ENCODE data around the gene APOL3. TPM values are rescaled to one million over a fixed set of nuclear protein-coding genes. Genes with fewer than 3 reads are reported as not detected.

Gene APOL3
- total RNA-seq, 1 experiment from 2014 or later, result not detected

GRCh38 chr22:36164621-36165020 is 4.1 kb upstream of the APOL3 start:
- Histone ChIP-seq H2BK15ac (ENCODE audit: low read depth, low read length) (no peak overlapping the region), H3K18ac (ENCODE audit: insufficient read length, low read depth, low read length) (no peak overlapping the region), H2AK5ac (ENCODE audit: insufficient read length, low read length) (no peak overlapping the region), H3K4ac (ENCODE audit: low read depth, low read length) (no peak overlapping the region), H4K8ac (replicated peaks; ENCODE audit: insufficient read length, low read depth, low read length) (no peak overlapping the region), H3K23ac (ENCODE audit: insufficient read length, low read depth, low read length) (no peak overlapping the region), H3K79me2 (ENCODE audit: insufficient read depth, low read length) (no peaks in the 10 kb centered on the region), H3K4me2 (ENCODE audit: insufficient read depth, insufficient read length, low read length) (no peak overlapping the region), H2AFZ (ENCODE audit: low read length) (no peak overlapping the region), H3K9ac (ENCODE audit: extremely low read depth, insufficient read length, low read length) (no peak overlapping the region), H3K27ac (ENCODE audit: insufficient read length, low read depth, low read length) (no peak overlapping the region), H2BK12ac (ENCODE audit: insufficient read length, low read depth, low read length) (no peak overlapping the region), H3K9me3 (ENCODE audit: control insufficient read depth, low read depth, low read length) (no peaks in the 10 kb centered on the region), H2BK5ac (ENCODE audit: insufficient read length, low read length) (no peak overlapping the region), H3K56ac (ENCODE audit: insufficient read length, low read depth, low read length) (no peak overlapping the region), H4K91ac (ENCODE audit: insufficient read length, low read depth, low read length) (no peak overlapping the region), H3K14ac (ENCODE audit: insufficient read depth, low read length) (no peak overlapping the region), H4K5ac (ENCODE audit: insufficient read length, low read depth, low read length) (no peak overlapping the region), H3T11ph (ENCODE audit: low read length) (no peak overlapping the region), H3K4me1 (ENCODE audit: insufficient read depth, low read length) (no peaks in the 10 kb centered on the region), H2BK20ac (ENCODE audit: low read depth, low read length, poor library complexity, severe bottlenecking) (no peak overlapping the region), H3K79me1 (ENCODE audit: insufficient read depth, low read depth, low read length, poor library complexity, severe bottlenecking) (no peaks in the 10 kb centered on the region), H4K20me1 (ENCODE audit: control insufficient read depth, insufficient read depth, insufficient read length) (no peaks in the 10 kb centered on the region), H2BK120ac (ENCODE audit: low read depth, low read length, poor library complexity, severe bottlenecking) (no peak overlapping the region), H3K27me3 (ENCODE audit: insufficient read depth, low read length) (no peaks in the 10 kb centered on the region), H3K23me2 (ENCODE audit: insufficient read length, low read depth, low read length, poor library complexity, severe bottlenecking) (no peaks in the 10 kb centered on the region)
- peaks cover 7% of the 10 kb centered on the region for H3K27me3 Mint-ChIP-seq (ENCODE audit: low read depth)
- peaks cover 10 to 16% of the 10 kb centered on the region in 2 experiments for H3K4me1 Mint-ChIP-seq
- no peak for TF ChIP-seq CTCF (conservative IDR thresholded peaks at IDR 0.05)
- no peak overlapping the region for H3K27ac Mint-ChIP-seq
- H3K36me3 Mint-ChIP-seq (ENCODE audit: insufficient read depth in 1 of 3, low read depth in 3 of 3), result peaks cover 4 to 7% (median 5%) of the 10 kb centered on the region in 3 experiments; a peak in 5 of 7 replicates
- WGBS (ENCODE audit: extremely low coverage, insufficient read length, low lambda C conversion rate), result no CpG with 5 or more reads among the region's 1 CpG
- no peak overlapping the region for H3K4me3 Mint-ChIP-seq
- peaks cover 4 to 5% of the 10 kb centered on the region in 2 experiments for H3K9me3 Mint-ChIP-seq
- no peak for DNase-seq
